Subcutaneous abdominal adipose tissue (tissue), 5 donors: Measurements from ENCODE around the gene TINCR.

ENCODE experiments used
- H3K27ac ChIP-seq: one replicate; pipeline ENCODE4 v1.7.0; 2013; ENCODE audit warnings: low read depth, mild to moderate bottlenecking, inconsistent platforms, low read length, moderate library complexity
- H3K27me3 ChIP-seq, 5 donors: one replicate each; pipeline ENCODE4 v1.7.0; 2013; ENCODE audit warnings: low read length in 5 of 5, inconsistent platforms in 1 of 5; ENCODE audit not compliant: control insufficient read depth in 5 of 5, insufficient read depth in 4 of 5
- H3K36me3 ChIP-seq, 5 donors: one replicate each; pipeline ENCODE4 v1.7.0; 2013; ENCODE audit warnings: low read length in 5 of 5; ENCODE audit not compliant: control insufficient read depth in 5 of 5, insufficient read depth in 5 of 5
- H3K4me1 ChIP-seq, 5 donors: one replicate each; pipeline ENCODE4 v1.7.0; 2013; ENCODE audit warnings: low read length in 5 of 5, mild to moderate bottlenecking in 3 of 5, moderate library complexity in 1 of 5; ENCODE audit not compliant: control insufficient read depth in 5 of 5, insufficient read depth in 5 of 5
- H3K4me3 ChIP-seq, 5 donors: one replicate each; pipeline ENCODE4 v1.7.0; 2013; ENCODE audit warnings: low read length in 5 of 5, low read depth in 1 of 5
- H3K9ac ChIP-seq, 5 donors: one replicate each; pipeline ENCODE4 v1.7.0; 2013; ENCODE audit warnings: low read length in 5 of 5, mild to moderate bottlenecking in 4 of 5, moderate library complexity in 3 of 5
- H3K9me3 ChIP-seq, 5 donors: one replicate each; pipeline ENCODE4 v1.7.0; 2013; ENCODE audit warnings: low read length in 5 of 5; ENCODE audit not compliant: control insufficient read depth in 5 of 5
- donor health status: healthy.
- donor health status: healthy.
- donor health status: healthy.
- donor health status: healthy.
- donor health status: healthy.

TINCR gene

GRCh38 chr19:5579286-5579685, 11.5 kb upstream of the TINCR start:
- Histone ChIP-seq H3K4me3 (no peak overlapping the region), H3K27me3 (no peaks in the 10 kb centered on the region), H3K9ac (no peak overlapping the region), H3K4me1 (peaks cover 0 to 15% (median 10%) of the 10 kb centered on the region in 5 donors), H3K36me3 (peaks cover 0 to 30% (median 11%) of the 10 kb centered on the region in 5 donors), H3K9me3 (peaks cover 0 to 2% (median 0%) of the 10 kb centered on the region in 5 donors), H3K27ac (no peak overlapping the region)

GRCh38 chr19:5578097-5578846, 10.5 kb upstream of the TINCR start:
- H3K36me3 ChIP-seq, result peaks cover 0 to 28% (median 11%) of the 10 kb centered on the region in 5 donors
- peaks cover 0 to 2% (median 0%) of the 10 kb centered on the region in 5 donors for H3K9me3 ChIP-seq
- H3K9ac ChIP-seq, result peak overlapping the region in 1 of 5 donors; percentile 36
- H3K27me3 ChIP-seq, result no peaks in the 10 kb centered on the region
- no peak overlapping the region for H3K4me3 ChIP-seq
- H3K27ac ChIP-seq, result no peak overlapping the region
- peaks cover 0 to 9% (median 7%) of the 10 kb centered on the region in 5 donors for H3K4me1 ChIP-seq

- no peak overlapping the region for H3K9ac ChIP-seq
- no peak overlapping the region for H3K4me3 ChIP-seq
- peaks cover 0 to 13% (median 8%) of the 10 kb centered on the region in 5 donors for H3K4me1 ChIP-seq
- H3K27me3 ChIP-seq, result no peaks in the 10 kb centered on the region
- H3K9me3 ChIP-seq, result peaks cover 0 to 2% (median 0%) of the 10 kb centered on the region in 5 donors
- H3K27ac ChIP-seq, result no peak overlapping the region
- H3K36me3 ChIP-seq, result peaks cover 0 to 10% (median 0%) of the 10 kb centered on the region in 5 donors
Observed at GRCh38 chr19:5575590-5575989, 7.8 kb upstream of the TINCR start.

GRCh38 chr19:5572556-5573286, 5.0 kb upstream of the TINCR start:
- H3K36me3 ChIP-seq, result no peaks in the 10 kb centered on the region
- no peak overlapping the region for H3K4me3 ChIP-seq
- peaks cover 0 to 2% (median 0%) of the 10 kb centered on the region in 5 donors for H3K9me3 ChIP-seq

GRCh38 chr19:5571777-5572176, 4.0 kb upstream of the TINCR start:
- H3K4me1 ChIP-seq, result peaks cover 0 to 12% (median 7%) of the 10 kb centered on the region in 5 donors
- H3K27ac ChIP-seq, result no peak overlapping the region
- H3K9ac ChIP-seq, result no peak overlapping the region
- H3K36me3 ChIP-seq, result no peaks in the 10 kb centered on the region
- no peak overlapping the region for H3K4me3 ChIP-seq
- peaks cover 4 to 11% (median 10%) of the 10 kb centered on the region in 5 donors for H3K27me3 ChIP-seq
- peaks cover 0 to 2% (median 0%) of the 10 kb centered on the region in 5 donors for H3K9me3 ChIP-seq

More at GRCh38 chr19:5572556-5573286, 5.0 kb upstream of the TINCR start:
- H3K9ac ChIP-seq, result no peak overlapping the region
- peaks cover 3 to 5% (median 4%) of the 10 kb centered on the region in 5 donors for H3K27me3 ChIP-seq
- H3K27ac ChIP-seq, result no peak overlapping the region
- peaks cover 0 to 12% (median 5%) of the 10 kb centered on the region in 5 donors for H3K4me1 ChIP-seq

- Histone ChIP-seq H3K36me3 (no peaks in the 10 kb centered on the region), H3K4me3 (peak overlapping the region in 1 of 5 donors; percentile 34), H3K9me3 (no peaks in the 10 kb centered on the region), H3K9ac (no peak overlapping the region), H3K27me3 (peaks cover 19 to 39% (median 26%) of the 10 kb centered on the region in 5 donors), H3K27ac (no peak overlapping the region), H3K4me1 (peaks cover 0 to 12% (median 7%) of the 10 kb centered on the region in 5 donors)
Observed at GRCh38 chr19:5567970-5568407, 236 bp upstream of the TINCR start.

GRCh38 chr19:5564930-5565329, 2.8 kb downstream of the TINCR start:
- H3K4me1 ChIP-seq, result peaks cover 0 to 4% (median 0%) of the 10 kb centered on the region in 5 donors
- peaks cover 0 to 15% (median 11%) of the 10 kb centered on the region in 5 donors for H3K9me3 ChIP-seq
- no peak overlapping the region for H3K4me3 ChIP-seq
- peaks cover 25 to 62% (median 40%) of the 10 kb centered on the region in 5 donors for H3K27me3 ChIP-seq
- H3K27ac ChIP-seq, result no peak overlapping the region
- H3K36me3 ChIP-seq, result no peaks in the 10 kb centered on the region
- H3K9ac ChIP-seq, result no peak overlapping the region

GRCh38 chr19:5563935-5564612, 3.7 kb downstream of the TINCR start:
- no peak overlapping the region for H3K9ac ChIP-seq
- H3K36me3 ChIP-seq, result no peaks in the 10 kb centered on the region
- peaks cover 25 to 67% (median 45%) of the 10 kb centered on the region in 5 donors for H3K27me3 ChIP-seq
- peaks cover 0 to 4% (median 0%) of the 10 kb centered on the region in 5 donors for H3K4me1 ChIP-seq
- H3K4me3 ChIP-seq, result no peak overlapping the region
- H3K9me3 ChIP-seq, result peaks cover 0 to 15% (median 11%) of the 10 kb centered on the region in 5 donors
- no peak overlapping the region for H3K27ac ChIP-seq

GRCh38 chr19:5563008-5563431, 4.7 kb downstream of the TINCR start:
- peaks cover 32 to 63% (median 46%) of the 10 kb centered on the region in 5 donors for H3K27me3 ChIP-seq

More at GRCh38 chr19:5563008-5563431, 4.7 kb downstream of the TINCR start:
- Histone ChIP-seq H3K9me3 (peaks cover 0 to 18% (median 11%) of the 10 kb centered on the region in 5 donors), H3K9ac (no peak overlapping the region), H3K27ac (no peak overlapping the region), H3K36me3 (no peaks in the 10 kb centered on the region), H3K4me3 (no peak overlapping the region), H3K4me1 (peaks cover 0 to 3% (median 0%) of the 10 kb centered on the region in 5 donors)
